Fibroblast of lung (primary cell): ENCODE measurements around the gene UPK1B. TPM values are rescaled to one million over a fixed set of nuclear protein-coding genes. Genes with fewer than 3 reads are reported as not detected.

ENCODE experiments used
- DNase-seq, 2 donors: peaks; one replicate each; pipeline versions ENCODE4 v3.0.0 to v3.0.0-alpha.2; 2010; ENCODE audit warnings: low read depth in 2 of 2
- H2AFZ ChIP-seq: 2 replicates; pipeline ENCODE4 v1.5.1; 2012; ENCODE audit warnings: low read length, control low read depth, inconsistent platforms
- H3K27ac ChIP-seq: 2 replicates; pipeline ENCODE4 v1.5.1; 2011; ENCODE audit warnings: low read length, control low read depth; ENCODE audit not compliant: insufficient read depth
- H3K27me3 ChIP-seq: 2 replicates; pipeline ENCODE4 v1.5.1; 2011; ENCODE audit warnings: mild to moderate bottlenecking, low read length; ENCODE audit not compliant: control insufficient read depth, insufficient read depth
- H3K36me3 ChIP-seq: 2 replicates; pipeline ENCODE4 v1.5.1; 2011; ENCODE audit warnings: low read length; ENCODE audit not compliant: control insufficient read depth, insufficient read depth
- H3K4me1 ChIP-seq: 2 replicates; pipeline ENCODE4 v1.5.1; 2011; ENCODE audit warnings: low read length; ENCODE audit not compliant: control insufficient read depth, insufficient read depth; ENCODE audit errors: extremely low read depth
- H3K4me2 ChIP-seq: 2 replicates; pipeline ENCODE4 v1.5.1; 2011; ENCODE audit warnings: low read length, control low read depth; ENCODE audit not compliant: insufficient read depth; ENCODE audit errors: extremely low read depth
- H3K4me3 ChIP-seq, 4 experiments: fragments of 200-600 bp in 1 of 4; sonication (generic) in 1 of 4; replicated peaks in 1 of 4; 2 replicates each; pipeline ENCODE4 v1.5.1; 2011 to 2016; ENCODE audit warnings: low read length in 4 of 4, low read depth in 3 of 4, mild to moderate bottlenecking in 3 of 4, control low read depth in 2 of 4, inconsistent platforms in 1 of 4, mixed read lengths in 1 of 4; ENCODE audit not compliant: insufficient read depth in 1 of 4; ENCODE audit errors: control extremely low read depth in 1 of 4
- H3K79me2 ChIP-seq: 2 replicates; pipeline ENCODE4 v1.5.1; 2012; ENCODE audit warnings: mild to moderate bottlenecking, low read length, inconsistent platforms; ENCODE audit not compliant: control insufficient read depth, insufficient read depth
- H3K9ac ChIP-seq: 2 replicates; pipeline ENCODE4 v1.5.1; 2011; ENCODE audit warnings: mild to moderate bottlenecking, low read length, control low read depth; ENCODE audit not compliant: insufficient read depth
- H3K9me3 ChIP-seq: 2 replicates; pipeline ENCODE4 v1.5.1; 2012; ENCODE audit warnings: low read depth, low read length; ENCODE audit not compliant: control insufficient read depth, insufficient read depth
- H4K20me1 ChIP-seq: 2 replicates; pipeline ENCODE4 v1.5.1; 2011; ENCODE audit warnings: low read length; ENCODE audit not compliant: control insufficient read depth, insufficient read depth; ENCODE audit errors: extremely low read depth
- EZH2 ChIP-seq: IDR thresholded peaks from 2 replicates; pipeline ENCODE4 v1.5.1; 2012; ENCODE audit warnings: low read length, control low read depth, mild to moderate bottlenecking; ENCODE audit errors: missing control alignments
- polyA plus RNA-seq, 2 donors: library from polyadenylated mRNA; depleted of rRNA in 1 of 2; stranded (reverse) in 1 of 2; unstranded in 1 of 2; fragments of >200 nt; gene quantifications; 2 replicates each; pipeline ENCODE4 v1.2.1, GENCODE V29; 2011 to 2012; ENCODE audit warnings: missing spikeins in 1 of 2
- total RNA-seq: library from RNA; depleted of rRNA; stranded (reverse); fragments of >200 nt; gene quantifications from 2 replicates; pipeline ENCODE4 v1.2.1, GENCODE V29; 2014
- TF ChIP-seq, protein P1 (sequence below), 2 donors: IDR thresholded peaks in 1 of 2; conservative IDR thresholded peaks in 1 of 2; 1 replicate in 1 of 2; 2 replicates in 1 of 2; pipeline ENCODE4 v1.5.1; 2011 to 2012; ENCODE audit warnings: low read length in 2 of 2, control low read depth in 1 of 2, inconsistent platforms in 1 of 2, low read depth in 1 of 2, mild to moderate bottlenecking in 1 of 2

Gene UPK1B
- total and polyA plus RNA-seq, 2 donors (not counting 1 experiment from before 2014, with no cell fraction given), result not detected

DNA sequence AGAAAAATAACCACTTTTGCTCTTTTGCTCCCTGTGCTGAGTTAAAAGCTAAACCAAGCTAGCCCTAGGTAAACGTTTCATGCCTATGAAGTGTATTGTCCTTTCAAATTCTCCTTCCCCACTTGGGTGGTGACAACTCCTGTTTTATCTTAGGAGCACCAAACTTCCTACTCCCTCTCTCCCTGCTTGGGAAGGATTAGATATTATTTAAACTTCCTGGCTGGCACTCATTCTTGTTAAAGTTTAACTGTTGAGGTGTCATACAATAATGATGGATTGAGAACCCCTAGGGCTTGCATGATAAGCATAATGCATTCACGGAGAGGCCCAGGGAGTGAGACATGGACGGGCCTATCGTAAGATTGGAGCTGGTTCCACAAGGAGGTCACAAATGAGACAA is 37.8 kb downstream of the UPK1B start:
- H3K79me2 ChIP-seq, result no peaks in the 10 kb centered on the region
- H3K27ac ChIP-seq, result no peak overlapping the region
- no peaks in the 10 kb centered on the region for H3K27me3 ChIP-seq
- no peak overlapping the region for H3K9ac ChIP-seq
- no peak overlapping the region for H3K4me3 ChIP-seq
- no peaks in the 10 kb centered on the region for H3K4me1 ChIP-seq
- no peaks in the 10 kb centered on the region for H4K20me1 ChIP-seq
- no peak overlapping the region for H2AFZ ChIP-seq
- no peaks in the 10 kb centered on the region for H3K9me3 ChIP-seq
- no peak for DNase-seq
- no peak overlapping the region for H3K4me2 ChIP-seq
- peaks cover 2% of the 10 kb centered on the region for H3K36me3 ChIP-seq
- TF ChIP-seq, protein P1, sequence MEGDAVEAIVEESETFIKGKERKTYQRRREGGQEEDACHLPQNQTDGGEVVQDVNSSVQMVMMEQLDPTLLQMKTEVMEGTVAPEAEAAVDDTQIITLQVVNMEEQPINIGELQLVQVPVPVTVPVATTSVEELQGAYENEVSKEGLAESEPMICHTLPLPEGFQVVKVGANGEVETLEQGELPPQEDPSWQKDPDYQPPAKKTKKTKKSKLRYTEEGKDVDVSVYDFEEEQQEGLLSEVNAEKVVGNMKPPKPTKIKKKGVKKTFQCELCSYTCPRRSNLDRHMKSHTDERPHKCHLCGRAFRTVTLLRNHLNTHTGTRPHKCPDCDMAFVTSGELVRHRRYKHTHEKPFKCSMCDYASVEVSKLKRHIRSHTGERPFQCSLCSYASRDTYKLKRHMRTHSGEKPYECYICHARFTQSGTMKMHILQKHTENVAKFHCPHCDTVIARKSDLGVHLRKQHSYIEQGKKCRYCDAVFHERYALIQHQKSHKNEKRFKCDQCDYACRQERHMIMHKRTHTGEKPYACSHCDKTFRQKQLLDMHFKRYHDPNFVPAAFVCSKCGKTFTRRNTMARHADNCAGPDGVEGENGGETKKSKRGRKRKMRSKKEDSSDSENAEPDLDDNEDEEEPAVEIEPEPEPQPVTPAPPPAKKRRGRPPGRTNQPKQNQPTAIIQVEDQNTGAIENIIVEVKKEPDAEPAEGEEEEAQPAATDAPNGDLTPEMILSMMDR (conservative IDR thresholded peaks at IDR 0.05 in 1 of 2, IDR thresholded peaks at IDR 0.05 in 1 of 2; ENCODE audit: low read depth in 1 of 2, low read length in 2 of 2), result no peak
- no peak for TF ChIP-seq EZH2

DNA sequence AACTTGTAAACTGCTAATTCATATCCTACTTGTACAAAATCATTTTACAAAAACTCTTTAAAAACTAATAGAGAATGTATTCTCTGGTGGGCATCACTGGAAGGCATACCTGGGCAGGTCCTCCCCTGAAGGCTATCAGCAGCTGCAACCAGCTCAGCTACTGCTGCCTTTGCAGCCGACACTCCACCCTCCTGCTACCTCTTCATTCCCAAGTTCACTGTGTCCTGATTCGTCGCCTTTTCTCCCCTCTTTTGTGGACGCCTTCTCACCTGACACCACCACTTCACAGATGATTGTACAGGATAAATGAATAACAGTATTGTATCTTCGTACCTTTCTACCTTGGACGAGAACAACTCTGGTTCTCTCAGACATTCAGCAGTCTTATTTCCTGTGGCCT is 38.4 kb downstream of the UPK1B start:
- H3K27me3 ChIP-seq, result no peaks in the 10 kb centered on the region
- H3K4me1 ChIP-seq, result no peaks in the 10 kb centered on the region
- no peaks in the 10 kb centered on the region for H3K79me2 ChIP-seq
- no peak overlapping the region for H3K4me3 ChIP-seq
- no peaks in the 10 kb centered on the region for H4K20me1 ChIP-seq
- no peaks in the 10 kb centered on the region for H3K9me3 ChIP-seq
- H3K4me2 ChIP-seq, result no peak overlapping the region
- DNase-seq, result no peak
- no peak overlapping the region for H3K27ac ChIP-seq
- no peak overlapping the region for H3K9ac ChIP-seq
- no peak overlapping the region for H2AFZ ChIP-seq
- no peak for TF ChIP-seq EZH2
- TF ChIP-seq, protein P1 (conservative IDR thresholded peaks at IDR 0.05 in 1 of 2, IDR thresholded peaks at IDR 0.05 in 1 of 2; ENCODE audit: low read depth in 1 of 2, low read length in 2 of 2), result no peak
- H3K36me3 ChIP-seq, result peaks cover 2% of the 10 kb centered on the region

DNA sequence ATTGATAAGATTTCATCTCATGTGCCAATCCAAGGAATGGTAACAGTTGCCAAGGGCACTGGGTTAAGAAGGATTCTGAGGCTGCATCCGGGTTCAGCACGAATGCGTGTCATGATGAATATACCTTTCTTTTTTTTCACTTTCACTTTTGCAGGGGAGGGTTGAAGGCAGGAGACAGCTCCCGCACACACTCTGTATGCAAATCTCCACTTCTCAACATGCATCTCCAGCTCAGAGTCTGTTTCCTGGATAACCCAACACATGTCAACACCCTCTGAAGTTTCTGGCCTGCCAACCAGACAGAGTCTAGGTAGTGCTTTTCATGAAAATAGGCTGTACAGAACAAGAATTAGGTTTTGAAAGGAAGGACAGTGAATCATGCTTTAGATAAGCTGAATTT is 45.7 kb downstream of the UPK1B start:
- Histone ChIP-seq H3K79me2 (no peaks in the 10 kb centered on the region), H2AFZ (no peak overlapping the region), H3K4me2 (no peak overlapping the region), H3K4me3 (no peak overlapping the region), H3K27ac (no peak overlapping the region), H3K9me3 (no peaks in the 10 kb centered on the region), H3K4me1 (no peaks in the 10 kb centered on the region), H3K36me3 (peaks cover 7% of the 10 kb centered on the region), H3K9ac (no peak overlapping the region), H4K20me1 (no peaks in the 10 kb centered on the region), H3K27me3 (no peaks in the 10 kb centered on the region)
- no peak for TF ChIP-seq EZH2
- TF ChIP-seq, protein P1 (conservative IDR thresholded peaks at IDR 0.05 in 1 of 2, IDR thresholded peaks at IDR 0.05 in 1 of 2; ENCODE audit: low read depth in 1 of 2, low read length in 2 of 2), result no peak
- no peak for DNase-seq
